ENCODE data around the gene DCUN1D3.
"Not testable (repeated sequence)": the region's sequence is repeated elsewhere in the genome, so short reads cannot be mapped to it uniquely, and the experiment has no call there.

The DCUN1D3 gene

DNA sequence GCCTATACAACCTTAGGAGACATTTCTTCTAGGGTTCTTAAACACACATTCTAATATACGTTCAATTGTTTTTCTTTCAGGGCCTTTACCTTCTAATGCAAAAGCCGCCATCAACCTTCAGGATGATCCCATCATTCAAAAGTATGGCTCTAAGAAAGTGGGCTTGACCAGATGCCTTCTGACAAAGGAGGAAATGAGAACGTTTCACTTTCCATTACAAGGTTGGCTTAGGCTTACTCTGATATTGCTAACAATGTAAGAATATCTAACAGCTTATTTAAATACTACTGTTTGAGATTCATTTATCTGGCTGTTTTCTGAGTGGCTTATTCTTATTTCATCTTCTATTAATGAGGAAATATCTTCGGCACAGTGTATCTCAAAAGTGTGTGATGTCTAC is 78.5 kb downstream of the DCUN1D3 start:
- DNase-seq, result no peak

DNA sequence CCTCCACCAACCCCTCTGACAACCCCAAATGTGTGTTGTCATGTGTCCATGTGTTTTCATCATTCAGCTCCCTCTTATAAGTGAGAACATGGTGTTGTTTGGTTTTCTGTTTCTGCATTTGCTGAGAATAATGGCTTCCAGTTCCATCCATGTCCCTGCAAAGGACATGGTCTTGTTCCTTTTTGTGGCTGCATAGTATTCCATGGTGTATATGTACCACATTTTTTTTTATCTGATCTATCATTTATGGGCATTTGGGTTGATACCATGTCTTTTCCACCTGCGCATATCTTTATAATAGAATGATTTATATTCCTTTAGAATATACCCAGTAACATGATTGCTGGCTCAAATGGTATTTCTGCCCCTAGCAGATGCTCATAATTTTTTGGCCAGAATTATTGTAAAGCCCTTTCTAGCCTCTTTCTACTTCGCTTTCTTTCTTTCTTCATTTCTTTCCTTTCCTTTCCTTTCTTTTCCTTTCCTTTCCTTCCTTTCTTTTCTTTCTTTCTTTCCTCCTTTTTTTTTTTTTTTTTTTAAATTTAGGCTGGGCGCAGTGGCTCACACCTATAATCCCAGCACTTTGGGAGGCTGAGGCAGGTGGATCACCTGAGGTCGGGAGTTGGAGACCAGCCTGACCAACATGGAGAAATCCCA is 81.1 kb downstream of the DCUN1D3 start:
- no peak for DNase-seq

DNA sequence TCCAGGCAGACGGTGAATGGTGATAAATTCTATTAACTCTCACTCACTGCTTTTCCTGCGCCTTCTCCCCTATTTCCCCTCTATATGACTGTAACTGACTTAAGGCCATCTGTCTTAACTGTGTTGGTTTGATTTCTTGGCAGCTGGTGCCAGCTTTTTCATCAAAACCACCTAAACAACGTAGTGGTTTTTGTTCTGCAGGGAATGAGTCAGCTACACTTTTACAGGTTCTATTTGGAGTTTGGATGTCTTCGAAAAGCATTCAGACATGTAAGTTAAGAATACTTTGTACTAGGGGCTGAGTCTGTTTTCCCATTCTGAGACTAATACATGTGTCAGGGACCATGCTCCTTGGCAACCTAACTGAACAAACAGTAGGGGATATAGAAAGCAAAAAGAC is 85.4 kb downstream of the DCUN1D3 start:
- no peak for DNase-seq

DNA sequence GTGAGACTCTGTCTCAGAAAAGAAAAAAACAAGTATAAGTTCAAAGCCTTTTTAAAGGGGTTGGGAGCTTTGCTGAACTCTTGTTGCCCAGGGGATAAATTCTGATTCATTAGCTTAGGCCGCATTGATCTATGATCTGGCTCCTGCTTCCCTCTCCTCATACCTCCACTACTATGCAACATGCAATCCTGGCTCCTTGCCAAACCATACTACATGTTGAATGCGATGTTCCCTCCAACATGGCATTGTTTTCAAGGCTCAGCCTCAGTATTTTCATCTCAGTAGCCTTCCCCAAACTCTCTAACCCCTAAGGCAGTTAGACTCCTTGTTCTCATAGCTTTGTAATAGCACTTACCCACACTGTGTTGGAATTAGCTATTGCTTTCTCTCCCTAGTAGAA is 87.6 kb downstream of the DCUN1D3 start:
- no peak for DNase-seq

DNA sequence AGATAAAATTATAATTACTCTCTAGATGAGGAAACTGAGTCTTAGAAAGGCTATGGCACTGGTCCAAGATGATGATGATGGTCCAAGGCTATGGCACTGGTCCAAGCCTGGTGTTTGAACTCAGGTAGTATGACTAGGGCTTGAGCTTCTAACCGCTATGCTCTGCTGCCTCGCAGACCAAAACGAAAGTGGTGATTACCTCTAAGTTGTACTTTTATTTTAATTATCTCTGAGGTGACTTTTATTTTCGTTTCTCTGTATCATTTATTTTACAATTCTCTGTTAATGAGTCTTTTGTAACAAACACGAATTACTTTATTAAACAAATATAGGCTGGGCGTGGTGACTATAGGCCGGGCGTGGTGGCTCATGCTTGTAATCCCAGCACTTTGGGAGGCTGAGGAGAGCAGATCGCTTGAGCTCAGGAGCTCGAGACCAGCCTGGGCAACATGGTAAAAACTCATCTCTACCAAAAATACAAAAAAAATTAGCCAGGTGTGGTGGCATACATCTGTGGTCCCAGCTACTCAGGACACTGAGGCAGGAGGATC is 88.2 kb downstream of the DCUN1D3 start:
- DNase-seq, result no peak

DNA sequence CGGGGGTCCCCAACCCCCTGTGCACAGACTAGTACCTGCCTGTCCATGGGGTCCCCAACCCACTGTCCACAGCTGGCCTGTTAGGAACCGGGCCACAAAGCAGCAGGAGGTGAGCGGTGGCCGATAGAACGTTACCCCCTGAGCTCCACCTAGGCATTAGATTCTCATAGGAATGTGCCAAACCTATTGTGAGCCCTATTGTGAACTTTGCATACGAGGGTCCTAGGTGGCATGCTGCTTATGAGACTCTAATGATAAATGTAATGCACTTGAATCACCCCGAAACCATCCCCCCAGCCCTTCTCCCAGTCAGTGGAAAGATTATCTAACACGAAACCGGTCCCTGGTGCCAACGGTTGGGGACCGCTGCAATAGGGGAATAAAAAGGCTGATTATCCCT is 92.3 kb downstream of the DCUN1D3 start:
- no peak for DNase-seq

DNA sequence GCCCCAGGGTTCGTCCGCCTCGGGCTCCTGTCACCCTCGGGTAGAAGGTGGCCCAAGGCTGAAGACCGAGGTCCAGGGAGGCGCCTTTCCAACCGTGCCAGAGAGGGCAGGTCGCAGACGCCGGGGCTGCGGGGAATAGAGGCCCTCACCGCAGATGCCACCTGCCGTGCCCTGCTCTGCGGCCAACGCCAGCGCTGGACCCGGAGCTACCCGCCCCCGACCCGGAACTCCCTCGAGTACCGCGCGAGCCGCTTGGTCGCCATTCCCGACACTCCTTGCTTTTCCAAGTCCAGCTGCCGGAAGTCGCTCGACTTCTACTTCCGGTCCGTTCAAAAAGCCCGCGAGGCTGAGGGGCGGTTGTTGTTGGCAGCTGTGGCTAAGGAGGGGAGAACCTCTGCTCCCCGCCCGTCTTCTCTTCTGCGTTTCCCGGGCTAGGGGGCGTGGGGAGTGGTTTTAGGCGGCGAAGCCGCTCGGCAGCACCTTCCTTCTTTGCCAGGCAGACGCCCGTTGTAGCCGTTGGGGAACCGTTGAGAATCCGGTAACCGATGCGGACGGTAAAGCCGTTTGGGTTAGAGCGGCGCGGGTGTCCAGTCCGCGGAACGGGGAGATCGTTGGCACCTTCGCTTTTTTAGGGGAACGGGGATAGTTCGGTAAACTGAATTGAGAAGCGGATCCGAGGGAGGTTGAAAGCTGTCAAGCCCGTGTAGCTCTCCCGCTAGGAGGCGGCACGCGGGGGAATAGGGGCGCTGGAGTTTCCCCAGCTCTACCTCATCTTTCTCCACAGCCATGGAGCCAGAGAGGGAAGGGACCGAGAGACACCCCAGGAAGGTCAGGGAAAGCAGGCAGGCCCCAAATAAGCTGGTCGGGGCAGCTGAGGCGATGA is 93.7 kb downstream of the DCUN1D3 start, which contains the start of the genes ERI2 and REXO5:
TSS of gene ERI2 (minus strand) at position 305 of the 883 bp plus-strand sequence. CDS start at position 263, 42 bp downstream.
TSS of gene REXO5 (plus strand) at position 360 of the 883 bp plus-strand sequence. CDS start at position 787, 427 bp downstream.
- DNase-seq, result peak; percentile 97

DNA sequence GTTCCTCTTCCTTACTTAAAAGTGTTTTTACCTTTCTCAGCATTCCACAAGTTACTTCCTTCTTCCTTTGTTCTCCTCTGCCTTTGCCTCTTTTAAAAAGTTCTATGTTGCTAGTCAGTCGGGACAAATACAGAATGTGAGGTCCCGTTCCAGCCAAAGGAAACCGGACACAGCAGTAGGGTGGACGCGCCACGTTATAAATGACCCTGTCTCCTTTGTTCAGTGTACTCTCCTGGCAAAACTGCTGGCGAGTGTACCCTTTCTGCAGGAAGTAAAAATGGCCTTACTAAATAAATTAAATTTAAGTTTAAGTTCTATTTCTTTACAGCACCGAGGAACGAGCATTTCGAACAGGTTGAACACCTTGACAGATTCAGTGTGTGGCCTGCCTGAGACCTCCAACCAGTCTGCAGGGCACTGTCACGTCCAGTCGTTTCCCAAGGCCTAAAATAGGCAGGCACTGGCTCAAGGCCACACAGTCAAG is 94.4 kb downstream of the DCUN1D3 start:
- DNase-seq, result not testable (repeated sequence)
